Frontal cortex (tissue), 1 donor: ENCODE data around the gene NENF. TPM values are rescaled to one million over a fixed set of nuclear protein-coding genes. Genes with fewer than 3 reads are reported as not detected.

Source experiments
- total RNA-seq: library from RNA; depleted of rRNA; stranded (reverse); fragments of >200 nt; gene quantifications from one replicate; pipeline ENCODE4 v1.2.3, GENCODE V29; 2014

The NENF gene
- total RNA-seq, 1 donor from 2014 or later, result 21.2 TPM

Other genes starting within 250 kb of the NENF start
- gene PPP2R5A, start 147.5 kb upstream of the NENF start, total RNA-seq, result 22.8 TPM
- 26.5 TPM for gene PACC1, start 18.0 kb upstream of the NENF start, total RNA-seq
- gene ATF3, start 175.8 kb downstream of the NENF start, total RNA-seq, result 1.6 TPM